ENCODE measurements around the gene USP7.

GRCh38 chr16:8901320-8901861, 62.3 kb downstream of the USP7 start:
- TF ChIP-seq CTCF (IDR thresholded peaks at IDR 0.05) (no peak), SIN3A (IDR thresholded peaks at IDR 0.05; ENCODE audit: borderline replicate concordance, insufficient read depth, low read depth, low read length) (no peak), POLR2AphosphoS5 (IDR thresholded peaks at IDR 0.05; ENCODE audit: low read depth, low read length) (no peak)

Data from Panc1 (cell line).